ENCODE measurements around the gene RIC3. TPM values are rescaled to one million over a fixed set of nuclear protein-coding genes. Genes with fewer than 3 reads are reported as not detected.

The RIC3 gene
- total RNA-seq (2022; extraction: Qiagen RNA extraction; ENCODE audit: low read depth) = 1.4 to 2.2 TPM (median 2.1 TPM) in 5 replicates

GRCh38 chr11:8168485-8169257, at the start of gene RIC3:
Gene RIC3, minus strand, starts transcription at chr11:8169025. Its CDS starts 36 bp downstream, at chr11:8168989.

GRCh38 chr11:8080674-8081590, 87.9 kb downstream of the RIC3 start, which contains the start of gene TUB:
Gene TUB, plus strand, starts transcription at chr11:8081211. Its CDS starts 300 bp downstream, at chr11:8081511.

Other genes with a start within 250 kb of the RIC3 start
- not detected in 5 replicates for gene OR10A6, start 237.8 kb downstream of the RIC3 start, total RNA-seq (2022; extraction: Qiagen RNA extraction; ENCODE audit: low read depth)
- not detected in 5 replicates for gene OR10A3, start 227.3 kb downstream of the RIC3 start, total RNA-seq (2022; extraction: Qiagen RNA extraction; ENCODE audit: low read depth)
- gene NLRP10, start 203.6 kb downstream of the RIC3 start, total RNA-seq (2022; extraction: Qiagen RNA extraction; ENCODE audit: low read depth) = not detected in 5 replicates
- 285 to 332 TPM (median 316 TPM) in 5 replicates for gene EIF3F, start 181.7 kb downstream of the RIC3 start, total RNA-seq (2022; extraction: Qiagen RNA extraction; ENCODE audit: low read depth)
- 6.9 to 9.0 TPM (median 8.9 TPM) in 5 replicates for gene TUB, start 87.8 kb downstream of the RIC3 start, total RNA-seq (2022; extraction: Qiagen RNA extraction; ENCODE audit: low read depth)
- gene LMO1, start 94.9 kb upstream of the RIC3 start, total RNA-seq (2022; extraction: Qiagen RNA extraction; ENCODE audit: low read depth) = 2.2 to 2.9 TPM (median 2.7 TPM) in 5 replicates

All from A549 treated with DMSO at 1 μM for 4 hours (cell line).